Measurements from ENCODE around the gene NSL1.
A peak's percentile ranks its signal among the peaks of the same experiment; 100 is the strongest.
"Not testable (repeated sequence)": the region's sequence is repeated elsewhere in the genome, so short reads cannot be mapped to it uniquely, and the experiment has no call there.

NSL1 gene

DNA sequence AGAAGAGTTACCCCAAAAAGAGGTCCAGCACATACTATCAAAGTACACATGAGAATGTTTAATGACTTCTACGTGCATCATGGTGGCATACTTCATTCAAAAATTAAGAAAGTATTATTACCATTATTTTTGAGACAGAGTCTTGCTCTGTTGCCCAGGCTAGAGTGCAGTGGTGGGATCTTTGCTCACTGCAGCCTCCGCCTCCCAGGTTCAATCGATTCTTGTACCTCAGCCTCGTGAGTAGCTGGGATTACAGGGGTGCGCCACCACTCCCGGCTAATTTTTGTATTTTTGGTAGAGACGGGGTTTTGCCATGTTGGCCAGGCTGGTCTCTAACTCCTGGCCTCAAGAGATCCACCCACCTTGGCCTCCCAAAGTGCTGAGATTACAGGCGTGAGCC lies 79.6 kb downstream of the NSL1 start:
- DNase-seq: not testable (repeated sequence)

DNA sequence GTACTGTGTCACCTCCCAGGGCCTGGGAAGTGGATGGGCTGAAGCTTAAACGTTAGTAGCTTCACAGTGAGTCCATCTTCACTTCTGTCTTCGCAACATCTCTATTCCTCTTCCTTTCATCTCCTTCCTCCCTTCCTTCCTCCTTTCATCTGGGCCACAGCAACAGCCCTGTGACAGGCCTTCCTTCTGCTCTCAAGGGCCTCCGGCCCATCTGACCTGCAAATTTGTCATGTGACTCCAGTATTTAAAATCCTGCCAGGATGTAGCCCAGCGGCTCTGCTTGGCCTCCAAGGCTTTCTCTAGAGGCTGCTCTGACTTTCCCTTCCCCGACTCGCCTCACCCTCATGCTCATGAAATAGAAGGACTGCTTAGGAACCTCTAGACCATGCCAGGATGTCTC lies 81.0 kb downstream of the NSL1 start:
- DNase-seq: peak in 2 of 56 donors; percentile 3 to 11

DNA sequence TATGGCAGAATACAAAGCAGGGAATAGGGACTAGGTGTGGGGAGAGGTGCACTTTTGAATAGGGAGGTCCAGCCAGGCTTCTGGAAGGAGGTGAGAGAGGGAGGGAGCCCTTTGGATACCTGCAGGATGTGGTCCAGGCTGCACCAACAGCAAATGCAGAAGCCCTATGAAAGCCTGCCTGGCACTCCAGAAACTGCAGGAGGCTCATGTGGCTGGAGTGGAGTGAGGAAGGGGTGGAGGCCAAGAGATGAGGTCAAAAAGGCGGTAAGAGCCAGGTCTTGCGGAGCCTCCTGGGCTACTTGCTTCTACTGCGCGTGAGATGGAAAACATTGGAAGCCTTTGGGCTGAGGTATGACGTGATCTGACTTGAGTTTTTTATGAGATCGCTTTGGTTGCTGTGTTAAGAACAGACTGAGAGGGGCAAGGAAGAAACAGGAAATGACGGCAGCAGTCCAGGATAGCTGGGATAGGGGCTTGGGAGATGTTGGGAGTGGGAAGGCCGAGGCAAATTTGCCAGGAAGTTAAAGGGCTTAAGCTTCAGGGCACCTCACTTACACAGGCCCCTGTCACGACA lies 87.5 kb downstream of the NSL1 start:
- no peak for DNase-seq

DNA sequence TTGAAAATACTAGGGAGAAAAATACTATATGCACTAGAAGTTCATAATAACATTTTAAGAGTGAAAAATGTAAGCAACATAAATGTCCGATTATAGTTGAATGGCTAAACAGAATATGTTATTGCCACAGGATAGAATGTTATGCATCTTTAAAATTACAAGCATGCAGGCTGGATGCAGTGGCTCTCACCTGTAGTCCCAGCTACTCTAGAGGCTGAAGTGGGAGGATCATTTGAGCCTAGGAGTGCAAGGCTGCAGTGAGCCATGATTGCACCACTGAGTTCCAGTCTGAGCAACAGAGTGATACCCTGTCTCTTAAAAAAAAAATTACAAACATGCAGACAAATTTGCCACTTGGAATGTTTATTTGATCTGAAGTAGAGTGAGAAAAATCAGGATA lies 88.9 kb downstream of the NSL1 start:
- no peak for DNase-seq

DNA sequence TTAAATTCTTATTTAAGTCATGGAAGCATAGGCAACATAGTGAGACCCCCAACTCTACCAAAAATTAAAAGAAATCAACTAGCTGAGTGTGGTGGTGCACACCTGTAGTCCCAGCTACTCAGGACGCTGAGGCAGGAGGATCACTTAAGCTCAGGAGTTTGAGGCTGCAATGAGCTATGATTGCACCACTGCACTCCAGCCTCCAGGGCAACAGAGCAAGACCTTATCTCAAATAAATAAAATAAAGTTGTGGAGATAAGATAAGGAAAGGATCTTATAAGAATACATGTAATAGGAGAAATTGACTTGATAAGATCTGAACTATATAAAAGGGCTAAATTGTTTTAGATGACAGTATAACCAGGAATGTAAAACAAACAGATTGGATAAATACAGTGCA lies 89.7 kb downstream of the NSL1 start:
- no peak for DNase-seq

DNA sequence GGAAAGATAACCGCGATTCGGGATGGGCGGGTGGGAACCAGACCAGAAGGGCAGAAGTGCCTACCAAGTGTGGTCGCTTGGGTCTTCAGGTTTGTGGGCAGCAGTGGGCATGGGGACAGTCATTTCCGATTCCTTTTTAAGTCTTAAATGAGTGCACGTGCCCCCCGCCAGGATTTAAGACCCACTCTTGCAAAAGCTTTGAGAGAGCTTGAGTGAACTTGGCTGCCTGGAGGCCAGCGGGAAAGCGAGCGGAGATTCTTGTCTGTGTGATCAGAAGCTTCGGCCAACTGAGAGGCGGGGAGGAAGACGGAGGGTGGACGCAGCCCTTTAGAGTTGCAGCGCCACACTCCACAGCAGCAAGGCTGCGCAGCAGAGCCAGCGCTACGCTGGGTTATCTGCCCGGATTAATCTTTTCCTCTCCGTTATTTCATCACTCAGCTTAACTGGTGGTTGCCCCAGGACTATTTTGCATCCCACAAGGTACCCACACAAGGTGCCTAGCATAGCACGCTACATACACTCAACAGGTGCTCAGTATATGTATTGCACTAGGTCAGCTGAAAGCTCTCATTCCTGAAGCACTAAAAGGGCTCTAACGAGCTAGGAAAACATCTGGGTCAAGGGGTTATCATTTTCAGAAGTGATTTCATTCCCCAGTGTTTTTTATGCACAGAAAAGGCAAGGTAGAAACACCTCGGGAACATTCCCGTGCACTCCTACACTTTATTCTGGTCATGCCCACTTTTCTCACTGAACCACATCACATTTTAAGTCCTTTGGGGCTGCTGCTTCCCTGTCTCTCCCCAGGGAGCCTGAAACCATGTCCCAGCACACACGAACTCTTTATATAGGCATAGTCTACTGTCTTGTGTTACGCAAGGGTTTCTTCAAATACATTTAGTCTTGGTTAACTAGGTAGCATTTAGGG lies 90.4 kb downstream of the NSL1 start:
- peak in 25 of 56 donors; percentile 11 to 54 (median 31) for DNase-seq

DNA sequence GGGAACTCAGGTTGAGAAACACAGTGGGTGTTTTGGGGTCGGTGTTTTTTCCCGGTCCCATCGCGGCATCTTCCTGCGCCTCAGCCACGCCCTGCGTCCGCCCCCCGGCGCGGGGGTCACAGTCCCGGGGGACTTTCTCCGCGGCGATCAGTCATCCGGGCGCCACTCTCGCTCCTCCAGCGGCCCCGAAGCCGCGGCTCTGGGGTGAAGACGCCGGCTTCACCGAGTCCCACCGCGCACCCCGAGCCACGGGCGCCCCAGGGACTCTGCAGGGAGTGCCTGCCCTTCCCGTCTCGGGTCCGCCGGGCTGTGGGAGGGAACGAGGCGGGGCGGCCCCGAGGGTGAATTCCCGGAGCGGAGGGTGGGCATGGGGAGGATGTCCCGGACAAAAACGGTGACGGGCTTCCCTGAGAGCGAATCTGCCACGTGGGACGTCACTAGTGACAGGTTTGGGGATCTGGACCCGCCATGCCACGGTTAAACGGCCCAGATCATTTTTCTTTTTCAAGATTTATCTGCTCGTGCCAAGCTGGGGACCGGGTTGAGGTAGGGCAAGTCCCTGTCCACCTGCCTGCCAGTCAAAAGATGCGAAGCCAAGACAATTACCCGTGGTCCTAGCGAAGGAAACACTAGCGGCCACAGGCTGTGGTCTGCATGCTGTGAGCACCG lies 91.2 kb downstream of the NSL1 start:
- DNase-seq: peak in 16 of 56 donors; percentile 8 to 52 (median 28)

DNA sequence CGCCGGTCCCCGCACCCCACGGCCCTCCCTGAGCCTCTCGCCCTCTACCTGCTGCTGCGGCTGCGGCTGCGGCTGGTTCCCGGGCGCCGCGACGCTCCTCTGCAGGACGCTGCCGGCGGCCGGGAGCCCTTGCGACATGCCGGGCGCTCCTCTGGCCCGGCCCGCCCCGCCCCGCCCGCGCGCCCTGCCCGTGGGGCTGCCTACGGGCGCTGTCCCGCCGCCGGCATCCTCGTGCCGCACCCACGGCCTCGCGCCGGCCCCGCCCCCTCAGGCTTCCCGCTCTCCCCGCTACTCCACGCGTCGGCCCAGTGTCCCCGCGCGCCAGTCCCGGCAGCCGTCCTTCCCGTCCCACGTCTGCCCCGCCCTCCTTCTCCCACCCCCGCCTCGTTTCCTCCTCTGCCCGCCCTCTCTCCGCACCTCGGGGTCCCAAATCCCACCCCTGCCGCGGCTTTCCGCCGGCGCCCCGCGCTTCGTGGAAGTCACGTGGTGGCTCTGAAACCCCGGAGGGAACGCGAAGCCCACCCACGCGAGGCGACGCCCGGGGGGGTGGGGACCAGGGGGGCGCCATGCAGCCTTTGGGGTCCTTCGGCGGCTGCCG lies 91.9 kb downstream of the NSL1 start, which contains the start of gene BATF3:
TSS of gene BATF3 (minus strand) at position 216 of the 598 bp plus-strand sequence. CDS start at position 138, 78 bp downstream.
- peak in 14 of 56 donors; percentile 8 to 68 (median 27) for DNase-seq

DNA sequence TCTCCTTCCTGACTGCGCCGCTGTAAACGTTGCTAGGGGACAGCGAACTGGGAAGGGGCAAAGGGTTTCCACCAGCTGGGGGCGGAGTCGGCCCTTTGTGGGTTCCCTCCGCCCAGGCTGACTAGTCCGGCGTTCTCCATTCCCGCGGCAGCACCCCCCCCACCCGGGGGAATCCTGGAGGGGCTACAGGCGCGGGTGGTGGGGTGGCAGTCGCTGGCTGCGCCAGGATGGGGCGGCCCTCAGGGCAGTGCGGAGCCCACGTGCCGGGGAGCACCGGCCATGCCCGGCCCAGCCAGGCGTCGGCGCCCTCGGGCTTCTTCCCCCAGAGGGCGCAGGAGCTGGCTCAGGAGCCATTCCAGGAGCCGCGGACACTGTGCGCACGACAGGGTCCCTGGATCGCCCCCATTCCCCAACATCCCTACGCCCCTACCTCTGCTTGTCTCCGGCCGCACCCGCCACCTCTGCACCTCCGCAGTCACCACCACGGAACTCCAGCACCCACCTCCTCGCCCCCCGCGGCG lies 92.4 kb downstream of the NSL1 start:
- peak in 7 of 56 donors; percentile 5 to 43 (median 24) for DNase-seq

DNA sequence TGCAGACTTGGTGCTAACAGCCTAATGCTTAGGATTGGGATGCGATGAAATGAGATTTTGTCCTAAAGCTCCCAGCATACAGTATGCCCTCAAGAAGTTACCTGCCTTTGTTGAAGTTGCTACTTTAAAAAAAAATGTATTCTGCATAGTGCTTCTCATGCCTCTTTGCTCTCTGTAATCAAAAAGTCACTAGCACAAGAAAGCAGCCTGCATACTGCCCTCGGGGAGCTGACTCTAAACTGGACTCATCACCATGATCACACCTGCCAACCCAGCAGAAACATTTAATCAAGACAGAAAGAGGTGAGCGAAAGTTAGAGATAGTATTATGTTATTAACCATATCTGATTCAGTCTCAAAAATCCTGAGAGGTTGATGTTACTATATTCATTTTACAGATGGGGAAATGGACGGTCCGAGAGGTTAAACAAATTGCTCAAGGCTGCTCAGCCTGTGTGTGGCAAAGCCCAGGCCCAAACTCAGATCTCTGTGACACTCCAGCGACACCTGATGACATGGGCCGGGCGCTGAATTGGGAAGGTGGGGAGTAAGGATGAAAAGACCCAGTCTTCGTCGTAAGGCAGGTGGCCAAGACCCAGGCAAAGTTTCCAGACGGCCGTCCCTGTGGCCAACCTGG lies 93.0 kb downstream of the NSL1 start:
- DNase-seq: no peak

DNA sequence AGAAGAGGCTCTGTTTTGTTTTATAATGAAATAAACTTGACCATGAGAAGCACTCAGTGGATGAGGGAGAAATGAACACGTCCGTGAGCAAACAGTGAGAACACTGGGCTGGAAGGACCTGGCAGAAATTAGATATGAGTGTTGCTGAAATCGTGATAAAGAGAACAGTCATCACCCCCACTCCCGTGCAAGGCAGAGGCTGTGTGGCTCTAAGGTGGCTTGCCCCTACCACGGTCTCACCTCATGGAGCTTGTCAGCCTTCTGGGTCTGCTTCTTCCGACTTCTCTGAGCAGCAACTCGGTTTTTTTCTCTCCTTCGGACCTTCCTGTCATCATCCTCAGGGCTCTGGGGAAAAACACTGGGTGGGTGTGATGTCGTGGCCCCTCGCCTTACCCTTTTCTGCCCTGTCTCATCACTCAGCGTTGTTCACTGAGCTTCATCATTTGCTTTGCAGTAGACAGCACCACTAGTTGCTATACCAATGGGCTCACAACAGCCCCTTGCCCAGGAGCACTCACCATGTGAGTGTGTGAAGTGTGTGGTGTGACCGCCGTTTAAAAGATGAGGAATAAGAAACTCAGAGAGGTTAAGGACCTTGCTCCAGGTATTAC lies 94.8 kb downstream of the NSL1 start:
- DNase-seq: no peak

DNA sequence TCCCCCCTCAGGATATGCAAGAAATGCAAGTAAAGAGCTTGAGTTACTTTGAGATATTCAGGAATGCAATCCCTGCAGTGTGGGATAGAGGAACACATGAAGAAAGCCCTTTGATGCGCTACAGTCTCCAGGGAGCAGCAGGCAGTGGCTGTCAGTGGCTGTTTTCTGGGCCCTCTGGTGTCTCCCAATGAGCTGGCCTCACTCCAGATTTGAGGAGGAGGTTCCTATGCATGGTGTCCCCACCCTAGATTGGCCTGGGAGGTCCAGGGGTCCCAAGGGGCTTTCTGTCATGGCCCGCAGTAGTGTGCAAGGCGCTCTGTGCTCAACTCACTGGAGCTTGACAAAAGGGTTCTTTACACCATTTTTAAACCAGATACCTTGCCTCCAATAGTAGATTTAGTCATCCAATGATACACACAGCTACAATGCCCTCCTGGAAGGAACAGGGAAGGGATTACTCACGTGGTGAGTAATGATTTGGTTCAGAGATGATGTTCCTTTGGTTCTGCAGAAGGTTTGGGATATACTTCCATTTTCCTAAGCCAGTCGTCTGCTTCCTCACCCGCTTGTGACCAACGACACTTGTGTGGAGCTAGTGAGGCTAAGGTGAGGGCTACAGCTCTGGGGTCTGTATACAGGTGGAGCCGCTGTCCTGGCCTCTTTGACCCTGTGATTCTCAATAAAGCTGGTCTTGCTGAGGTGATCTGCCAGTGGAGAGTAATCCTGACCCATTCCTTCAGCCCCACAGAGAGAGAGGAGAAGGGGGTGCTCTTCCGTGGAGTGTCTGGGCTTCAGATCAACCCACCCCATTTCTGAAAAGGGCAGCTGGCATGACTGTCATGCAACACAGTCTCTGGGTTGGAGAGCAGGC lies 98.6 kb downstream of the NSL1 start:
- no peak for DNase-seq

DNA sequence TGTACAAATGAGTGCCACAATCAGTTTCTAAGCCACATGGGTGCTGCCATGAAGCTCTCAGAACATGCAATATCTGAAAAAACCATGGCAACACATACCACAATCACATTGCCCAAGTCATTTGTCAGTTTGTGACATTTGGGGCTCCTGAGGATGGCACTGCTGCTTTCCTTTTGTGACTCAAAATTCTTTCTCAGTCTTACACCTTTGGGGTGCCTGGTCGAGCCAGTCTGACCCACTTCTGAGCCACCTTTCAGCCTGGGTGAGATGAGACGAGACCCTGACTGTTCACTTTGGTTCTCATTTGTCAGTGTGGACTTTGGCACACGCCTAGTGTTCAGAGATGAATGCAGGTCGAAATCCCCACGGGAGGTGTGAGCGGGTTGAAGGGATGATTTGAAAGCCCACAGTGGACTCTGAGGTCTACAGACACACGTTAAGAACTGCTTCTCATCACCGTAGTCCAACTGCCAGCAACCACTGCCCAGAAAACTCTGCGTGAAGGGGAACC lies 100.0 kb downstream of the NSL1 start:
- DNase-seq: no peak

DNA sequence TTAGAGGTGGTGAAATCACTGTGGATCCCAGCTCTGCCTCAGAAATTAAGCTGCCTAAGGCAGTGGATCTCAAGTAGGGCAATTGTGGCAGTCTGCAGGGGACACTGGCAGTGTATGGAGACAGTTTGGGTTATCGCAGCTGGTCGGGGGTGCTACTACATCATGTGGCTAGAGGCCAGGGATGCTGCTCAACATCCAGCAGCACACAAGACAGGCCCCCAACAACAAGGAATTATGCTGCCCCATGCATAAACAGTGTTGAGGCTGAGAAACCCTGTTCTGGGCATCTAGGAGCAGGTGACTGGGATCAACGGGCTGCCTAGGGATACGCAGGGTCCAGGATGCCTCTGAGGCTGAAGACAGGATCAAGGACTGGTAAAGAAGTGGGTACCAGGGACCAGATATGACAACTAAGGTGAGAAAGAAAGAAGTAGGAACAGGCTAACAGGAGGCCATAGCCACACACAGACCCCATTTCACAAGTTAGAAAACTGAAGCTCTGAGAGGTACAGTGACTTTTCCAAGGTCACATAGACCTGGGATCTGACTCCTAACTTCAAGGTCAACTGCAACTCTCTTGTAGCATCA lies 100.7 kb downstream of the NSL1 start:
- no peak for DNase-seq

DNA sequence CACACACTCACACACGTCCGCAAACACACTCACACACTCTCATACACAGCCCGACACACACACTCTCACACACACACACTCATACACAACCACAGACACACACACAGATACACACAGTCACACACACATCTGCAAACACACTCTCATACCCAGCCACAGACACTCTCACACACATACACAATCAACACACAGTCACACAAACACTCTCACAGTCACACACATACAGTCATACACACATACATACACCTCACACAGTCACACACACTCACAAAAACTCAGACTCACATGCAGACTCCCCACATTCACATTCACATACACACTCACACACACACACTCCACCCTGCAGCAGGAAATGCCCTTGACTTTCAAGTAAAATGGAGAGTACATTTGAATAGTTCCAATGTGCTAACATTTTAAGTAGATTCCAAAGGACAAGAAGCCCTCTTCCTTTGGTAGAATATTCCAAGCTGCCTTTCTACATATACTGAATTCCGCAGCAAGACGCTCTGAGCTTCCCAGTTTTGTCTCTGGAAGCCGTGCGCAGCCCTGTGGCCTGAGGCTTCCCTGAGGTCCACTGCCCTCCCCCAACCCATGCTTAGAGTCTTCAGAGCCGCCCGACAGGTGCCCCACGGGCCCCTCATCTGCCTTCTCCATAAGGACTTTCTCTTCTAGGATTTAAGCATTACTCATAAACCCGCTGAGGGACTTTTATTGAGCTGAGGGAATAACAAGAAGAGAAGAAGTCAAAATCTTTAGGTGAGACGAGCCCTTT lies 101.6 kb downstream of the NSL1 start:
- no peak for DNase-seq

DNA sequence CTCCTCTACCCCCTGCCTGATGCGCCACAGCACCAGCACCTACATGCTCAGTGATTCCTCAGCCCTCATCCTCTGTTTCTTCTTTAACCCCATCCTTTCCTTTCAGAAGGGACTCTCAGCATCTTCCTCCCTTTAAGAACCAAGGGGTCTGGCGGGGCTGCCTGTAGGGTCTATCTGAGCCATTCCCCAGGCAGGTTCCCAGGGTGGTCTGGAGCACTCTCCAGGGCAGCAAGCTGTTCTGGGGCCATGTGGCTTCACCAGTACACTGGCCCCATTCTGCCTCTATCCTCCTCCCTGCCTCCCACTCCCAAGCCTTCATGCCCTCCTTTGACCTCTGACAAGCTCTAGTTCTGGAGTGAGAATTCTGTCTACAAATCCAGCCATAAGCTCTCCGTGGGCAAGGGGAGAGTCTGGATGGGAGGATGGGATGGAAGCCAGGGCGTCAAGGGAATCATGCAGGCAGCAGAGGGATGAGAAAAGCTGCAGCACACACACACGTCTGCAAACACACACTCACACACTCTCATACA lies 102.3 kb downstream of the NSL1 start:
- no peak for DNase-seq

DNA sequence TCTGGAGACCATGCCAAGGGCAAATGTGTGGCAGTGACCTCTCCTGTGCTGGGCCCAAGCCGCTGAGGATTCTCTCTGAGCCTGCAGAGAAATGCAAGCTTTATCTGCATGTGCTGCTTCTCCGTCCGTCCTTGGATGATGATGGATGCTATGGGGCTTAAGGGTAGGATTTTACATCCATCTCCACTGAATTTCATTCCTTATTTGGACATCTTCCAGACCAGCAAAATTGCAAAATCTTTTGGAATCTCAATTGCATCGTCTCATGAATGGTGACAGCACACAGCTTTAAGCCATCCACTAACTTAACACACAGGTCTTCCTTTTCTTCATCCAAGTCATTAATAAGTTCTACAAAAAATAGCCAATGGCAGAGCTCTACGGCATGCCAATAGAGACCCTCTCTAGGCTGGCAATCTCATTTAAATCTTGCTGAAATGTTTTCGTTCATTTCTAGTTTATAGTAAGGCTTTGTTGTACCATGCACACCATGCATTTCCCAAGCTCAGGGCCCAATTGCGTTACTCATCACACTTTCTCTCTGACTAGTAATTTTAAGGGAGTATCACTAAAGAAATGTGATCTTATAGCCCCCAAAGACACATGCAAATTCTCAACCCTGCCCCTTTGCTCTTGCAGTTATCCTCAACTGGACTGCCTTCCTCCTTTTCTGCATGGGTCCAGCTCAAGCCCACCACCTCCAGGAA lies 103.1 kb downstream of the NSL1 start:
- DNase-seq: no peak
